PC-3 (cell line): ENCODE data around the gene AOAH. TPM values are rescaled to one million over a fixed set of nuclear protein-coding genes. Genes with fewer than 3 reads are reported as not detected.

ENCODE experiments used
- ATAC-seq: fragments of 200-7000 bp; cut with Tn5 transposase; 2 replicates; pipeline ENCODE4 v1.9.1; 2020; ENCODE audit warnings: mild to moderate bottlenecking, moderate library complexity
- BruUV-seq: library from RNA; stranded (reverse); fragments of 400-500 nt; replicated peaks from 2 replicates; lab custom pipeline; 2021; lab: Mats Ljungman, UMichigan
- CTCF ChIA-PET: fragments of 300-600 bp; sonication (Branson Sonifier 250); formaldehyde crosslinking; loops from one replicate; lab custom pipeline; 2022; ENCODE audit warnings: antibody characterized with exemption; lab: Charles Lee
- POLR2A ChIA-PET: fragments of 300-600 bp; sonication (Branson Sonifier 250); formaldehyde crosslinking; loops from one replicate; lab custom pipeline; 2022; ENCODE audit warnings: antibody characterized with exemption; ENCODE audit not compliant: unreplicated experiment; lab: Charles Lee
- DNase-seq: peaks from one replicate; pipeline ENCODE4 v3.0.0-alpha.2; 2015
- H2AFZ ChIP-seq: fragments of 300-600 bp; sonication (generic); 2 replicates; pipeline ENCODE4 v1.6.0; 2016; ENCODE audit warnings: antibody characterized with exemption, low read length
- H3F3A ChIP-seq: fragments of 300-600 bp; sonication (generic); one replicate; pipeline ENCODE4 v1.6.0; 2017; ENCODE audit warnings: antibody characterized with exemption, low read length, control low read depth, mild to moderate bottlenecking; ENCODE audit not compliant: unreplicated experiment
- H3K27ac ChIP-seq: fragments of 300-600 bp; sonication (generic); 2 replicates; pipeline ENCODE4 v1.5.1; 2016; ENCODE audit warnings: mild to moderate bottlenecking, low read length
- H3K27me3 ChIP-seq: fragments of 300-600 bp; sonication (generic); 2 replicates; pipeline ENCODE4 v1.6.1; 2016; ENCODE audit warnings: low read length, mixed read lengths
- H3K36me3 ChIP-seq: fragments of 300-600 bp; sonication (generic); 2 replicates; pipeline ENCODE4 v1.6.1; 2016; ENCODE audit warnings: low read depth, mixed run types, low read length, mixed read lengths
- H3K4me1 ChIP-seq: fragments of 300-600 bp; sonication (generic); 2 replicates; pipeline ENCODE4 v1.5.1; 2016; ENCODE audit warnings: low read length; ENCODE audit not compliant: insufficient read depth
- H3K4me2 ChIP-seq: fragments of 300-600 bp; sonication (generic); 2 replicates; pipeline ENCODE4 v1.6.0; 2016; ENCODE audit warnings: low read length
- H3K4me3 ChIP-seq: fragments of 300-600 bp; sonication (generic); 2 replicates; pipeline ENCODE4 v1.5.1; 2016; ENCODE audit warnings: mild to moderate bottlenecking, low read length, mixed read lengths
- H3K79me2 ChIP-seq: fragments of 300-600 bp; sonication (generic); 2 replicates; pipeline ENCODE4 v1.6.1; 2017; ENCODE audit warnings: low read length, mixed read lengths
- H3K9ac ChIP-seq: fragments of 300-600 bp; sonication (generic); 2 replicates; pipeline ENCODE4 v1.6.0; 2016; ENCODE audit warnings: mild to moderate bottlenecking, low read length
- H3K9me2 ChIP-seq: fragments of 300-600 bp; sonication (generic); replicated peaks from 2 replicates; pipeline ENCODE4 v1.6.1; 2016; ENCODE audit warnings: mixed run types, low read length, mixed read lengths
- H3K9me3 ChIP-seq: fragments of 300-600 bp; sonication (generic); 2 replicates; pipeline ENCODE4 v1.6.1; 2016; ENCODE audit warnings: low read length, mixed read lengths
- H4K20me1 ChIP-seq: fragments of 300-600 bp; sonication (generic); 2 replicates; pipeline ENCODE4 v1.6.1; 2016; ENCODE audit warnings: low read length, mixed read lengths
- CTCF ChIP-seq: fragments of 300-600 bp; sonication (generic); conservative IDR thresholded peaks from 2 replicates; pipeline ENCODE4 v1.5.1; 2017; ENCODE audit warnings: antibody characterized with exemption, low read depth, mild to moderate bottlenecking, low read length
- EZH2 ChIP-seq: fragments of 300-600 bp; sonication (generic); IDR thresholded peaks from one replicate; pipeline ENCODE4 v1.6.1; 2017; ENCODE audit warnings: antibody characterized with exemption, mild to moderate bottlenecking, low read length; ENCODE audit not compliant: unreplicated experiment
- EZH2phosphoT487 ChIP-seq: fragments of 300-600 bp; sonication (generic); IDR thresholded peaks from 2 replicates; pipeline ENCODE4 v1.6.1; 2018; ENCODE audit warnings: mild to moderate bottlenecking, antibody characterized with exemption, low read length, borderline replicate concordance
- intact Hi-C: fragments of 100-400 bp; cut with micrococcal nuclease; formaldehyde crosslinking; loops from 2 replicates; pipeline ENCODE4 v1.9.0; 2023
- total RNA-seq: library from RNA; depleted of rRNA; stranded (reverse); fragments of >200 nt; gene quantifications from 2 replicates; pipeline ENCODE4 v1.2.3, GENCODE V29; 2014

AOAH gene
- total RNA-seq, 1 experiment from 2014 or later: not detected

- no peaks in the 10 kb centered on the region for H3K79me2 ChIP-seq
- H3K27me3 ChIP-seq: peaks cover 22% of the 10 kb centered on the region
- TF ChIP-seq CTCF (no peak), EZH2phosphoT487 (no peak), EZH2 (no peak)
- H3K36me3 ChIP-seq: no peaks in the 10 kb centered on the region
- H3K4me3 ChIP-seq: no peak overlapping the region
- H2AFZ ChIP-seq: no peak overlapping the region
- POLR2A ChIA-PET: no interaction called here
- intact Hi-C loops: no loop called here
- BruUV-seq: no TSS peak
- DNase-seq (no peak), ATAC-seq (no peak)
- H3K4me2 ChIP-seq: no peak overlapping the region
- CTCF ChIA-PET: no interaction called here
- no peaks in the 10 kb centered on the region for H3K9me2 ChIP-seq
- H3K9ac ChIP-seq: no peak overlapping the region
- H3F3A ChIP-seq: no peaks in the 10 kb centered on the region
- no peaks in the 10 kb centered on the region for H3K4me1 ChIP-seq
- no peaks in the 10 kb centered on the region for H4K20me1 ChIP-seq
- no peaks in the 10 kb centered on the region for H3K9me3 ChIP-seq
- H3K27ac ChIP-seq: no peak overlapping the region
These were observed 10.4 kb upstream of the AOAH start for GRCh38 chr7:36734731-36735130.

- Histone ChIP-seq H3K27me3 (peaks cover 11% of the 10 kb centered on the region), H3F3A (no peaks in the 10 kb centered on the region), H3K4me1 (no peaks in the 10 kb centered on the region), H3K4me3 (no peak overlapping the region), H3K27ac (no peak overlapping the region), H3K9ac (no peak overlapping the region), H3K9me2 (no peaks in the 10 kb centered on the region), H3K4me2 (no peak overlapping the region), H4K20me1 (no peaks in the 10 kb centered on the region), H3K9me3 (no peaks in the 10 kb centered on the region), H3K36me3 (no peaks in the 10 kb centered on the region), H3K79me2 (no peaks in the 10 kb centered on the region), H2AFZ (no peak overlapping the region)
- TF ChIP-seq EZH2phosphoT487 (no peak), EZH2 (no peak)
- no TSS peak for BruUV-seq
- ChIA-PET POLR2A (no interaction called here), CTCF (no interaction called here)
- intact Hi-C loops: no loop called here
- ATAC-seq (no peak), DNase-seq (no peak)
These were observed 9.1 kb upstream of the AOAH start for GRCh38 chr7:36733411-36733810.

GRCh38 chr7:36732806-36733205 lies 8.5 kb upstream of the AOAH start:
- ATAC-seq: no peak
- ChIA-PET CTCF (no interaction called here), POLR2A (no interaction called here)
- H3K36me3 ChIP-seq: no peaks in the 10 kb centered on the region
- H3K4me1 ChIP-seq: no peaks in the 10 kb centered on the region
- intact Hi-C loops: no loop called here
- H3K4me3 ChIP-seq: no peak overlapping the region
- no peaks in the 10 kb centered on the region for H4K20me1 ChIP-seq
- no peak for DNase-seq
- H2AFZ ChIP-seq: no peak overlapping the region
- no peak overlapping the region for H3K4me2 ChIP-seq
- H3K9me2 ChIP-seq: no peaks in the 10 kb centered on the region
- TF ChIP-seq CTCF (no peak), EZH2phosphoT487 (no peak), EZH2 (no peak)
- peaks cover 11% of the 10 kb centered on the region for H3K27me3 ChIP-seq
- BruUV-seq: no TSS peak
- no peak overlapping the region for H3K27ac ChIP-seq
- H3K79me2 ChIP-seq: no peaks in the 10 kb centered on the region
- no peak overlapping the region for H3K9ac ChIP-seq
- no peaks in the 10 kb centered on the region for H3K9me3 ChIP-seq
- H3F3A ChIP-seq: no peaks in the 10 kb centered on the region
